ENCODE results near the gene RNF44. TPM values are rescaled to one million over a fixed set of nuclear protein-coding genes. Genes with fewer than 3 reads are reported as not detected.

RNF44 gene
- total and polyA plus RNA-seq, 4 donors = 3.2 to 6.4 (median 4.7) TPM

DNA sequence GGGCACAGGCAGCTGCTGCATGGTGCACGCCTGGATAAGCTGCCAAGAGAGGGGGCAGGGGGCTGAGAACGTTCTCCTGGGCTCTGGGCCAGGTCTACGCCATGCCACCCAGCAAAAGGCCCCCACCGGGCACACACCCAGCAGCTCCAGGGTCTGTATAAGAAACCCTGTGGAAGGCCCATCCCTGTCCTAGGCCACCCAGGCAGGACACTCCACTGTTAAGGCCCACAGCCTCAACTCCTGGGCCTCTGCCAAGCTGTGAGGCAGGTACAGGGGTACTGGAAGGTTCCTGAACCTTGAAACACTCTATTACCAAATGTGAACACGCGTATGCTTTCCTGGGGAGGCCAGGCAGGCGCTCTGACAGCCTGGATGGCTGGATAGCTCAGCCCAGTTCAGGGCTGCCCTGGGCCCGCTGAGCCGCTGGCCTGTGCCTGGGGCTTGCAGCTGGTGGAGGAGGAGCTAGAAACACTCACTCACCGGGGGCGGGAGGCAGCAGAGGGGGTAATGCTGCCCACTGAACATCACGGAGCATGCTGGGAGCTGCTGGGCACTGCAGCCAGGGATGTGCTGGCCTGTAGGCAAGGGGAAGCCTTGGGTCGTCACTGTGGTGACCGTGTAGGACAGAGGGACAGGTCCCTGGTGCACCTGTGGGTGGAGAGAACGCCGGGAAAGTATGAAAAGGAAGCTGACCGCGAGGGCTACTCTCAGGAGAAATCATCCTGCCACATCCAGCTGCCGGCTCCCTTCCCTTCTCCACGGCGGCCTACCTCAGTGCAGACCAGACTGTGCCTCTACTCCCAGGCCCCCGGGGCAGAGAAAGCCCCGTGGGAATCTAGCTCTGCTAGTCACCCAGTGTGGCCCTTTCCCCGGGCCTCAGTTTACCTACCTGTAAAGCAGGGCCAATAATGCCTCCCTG lies 6.0 kb downstream of the RNF44 start:
- no peak overlapping the region for H3K4me3 ChIP-seq (ENCODE audit: low read depth in 1 of 3, low read length in 3 of 3)
- 75% methylated on average over 24 of the region's 24 CpGs for WGBS
- H3K27ac ChIP-seq (ENCODE audit: low read depth in 1 of 2, low read length in 2 of 2) = no peak overlapping the region
- TF ChIP-seq CTCF (IDR thresholded peaks at IDR 0.05; ENCODE audit: low read depth, low read length, missing input control) (no peak), MAX (IDR thresholded peaks at IDR 0.05) (no peak), HNF4G (IDR thresholded peaks at IDR 0.05) (no peak), GABPA (IDR thresholded peaks at IDR 0.05 in 1 of 2, conservative IDR thresholded peaks at IDR 0.05 in 1 of 2) (no peak), RAD21 (IDR thresholded peaks at IDR 0.05) (no peak), FOXA2 (IDR thresholded peaks at IDR 0.05) (no peak), TAF1 (conservative IDR thresholded peaks at IDR 0.05) (no peak), EGR1 (IDR thresholded peaks at IDR 0.05; ENCODE audit: low read depth in 2 of 2) (no peak), SP1 (IDR thresholded peaks at IDR 0.05) (no peak), RXRA (IDR thresholded peaks at IDR 0.05) (no peak)
- H3K27me3 ChIP-seq (ENCODE audit: control insufficient read depth in 4 of 4, insufficient read depth in 4 of 4, low read length in 3 of 4) = no peaks in the 10 kb centered on the region
- no peaks in the 10 kb centered on the region for H3K9me3 ChIP-seq (ENCODE audit: control insufficient read depth in 4 of 4, low read length in 3 of 4)
- peaks cover 19 to 39% (median 36%) of the 10 kb centered on the region in 4 donors for H3K4me1 ChIP-seq (ENCODE audit: control insufficient read depth in 4 of 4, insufficient read depth in 4 of 4, low read length in 3 of 4)
- no peak overlapping the region for H3K9ac ChIP-seq (ENCODE audit: low read depth in 1 of 2, low read length in 2 of 2)
- H3K36me3 ChIP-seq (ENCODE audit: control insufficient read depth in 4 of 4, insufficient read depth in 3 of 4, low read depth in 1 of 4, low read length in 3 of 4) = peaks cover 0 to 42% (median 25%) of the 10 kb centered on the region in 4 donors
- DNase-seq (ENCODE audit: low spot score) = no peak

GRCh38 chr5:176530393-176530982 lies 6.7 kb downstream of the RNF44 start:
- no peak overlapping the region for H3K27ac ChIP-seq (ENCODE audit: low read depth in 1 of 2, low read length in 2 of 2)
- no peaks in the 10 kb centered on the region for H3K9me3 ChIP-seq (ENCODE audit: control insufficient read depth in 4 of 4, low read length in 3 of 4)
- H3K9ac ChIP-seq (ENCODE audit: low read depth in 1 of 2, low read length in 2 of 2) = no peak overlapping the region
- DNase-seq (ENCODE audit: low spot score) = no peak
- 82% methylated on average over 28 of the region's 28 CpGs for WGBS
- H3K4me3 ChIP-seq (ENCODE audit: low read depth in 1 of 3, low read length in 3 of 3) = no peak overlapping the region
- H3K27me3 ChIP-seq (ENCODE audit: control insufficient read depth in 4 of 4, insufficient read depth in 4 of 4, low read length in 3 of 4) = no peaks in the 10 kb centered on the region
- TF ChIP-seq TAF1 (conservative IDR thresholded peaks at IDR 0.05) (no peak), RAD21 (IDR thresholded peaks at IDR 0.05) (no peak), HNF4G (IDR thresholded peaks at IDR 0.05) (no peak), REST (IDR thresholded peaks at IDR 0.05) (no peak), YY1 (IDR thresholded peaks at IDR 0.05) (no peak), NR2F2 (IDR thresholded peaks at IDR 0.05) (no peak), EGR1 (IDR thresholded peaks at IDR 0.05; ENCODE audit: low read depth in 2 of 2) (no peak), ATF3 (IDR thresholded peaks at IDR 0.05) (no peak), GABPA (IDR thresholded peaks at IDR 0.05 in 1 of 2, conservative IDR thresholded peaks at IDR 0.05 in 1 of 2) (no peak), FOXA1 (IDR thresholded peaks at IDR 0.05) (no peak), MAX (IDR thresholded peaks at IDR 0.05) (no peak), FOXA2 (IDR thresholded peaks at IDR 0.05) (no peak), HNF4A (conservative IDR thresholded peaks at IDR 0.05) (no peak), CTCF (IDR thresholded peaks at IDR 0.05; ENCODE audit: low read depth, low read length, missing input control) (no peak), JUND (IDR thresholded peaks at IDR 0.05) (no peak)
- TF ChIP-seq, protein P1, sequence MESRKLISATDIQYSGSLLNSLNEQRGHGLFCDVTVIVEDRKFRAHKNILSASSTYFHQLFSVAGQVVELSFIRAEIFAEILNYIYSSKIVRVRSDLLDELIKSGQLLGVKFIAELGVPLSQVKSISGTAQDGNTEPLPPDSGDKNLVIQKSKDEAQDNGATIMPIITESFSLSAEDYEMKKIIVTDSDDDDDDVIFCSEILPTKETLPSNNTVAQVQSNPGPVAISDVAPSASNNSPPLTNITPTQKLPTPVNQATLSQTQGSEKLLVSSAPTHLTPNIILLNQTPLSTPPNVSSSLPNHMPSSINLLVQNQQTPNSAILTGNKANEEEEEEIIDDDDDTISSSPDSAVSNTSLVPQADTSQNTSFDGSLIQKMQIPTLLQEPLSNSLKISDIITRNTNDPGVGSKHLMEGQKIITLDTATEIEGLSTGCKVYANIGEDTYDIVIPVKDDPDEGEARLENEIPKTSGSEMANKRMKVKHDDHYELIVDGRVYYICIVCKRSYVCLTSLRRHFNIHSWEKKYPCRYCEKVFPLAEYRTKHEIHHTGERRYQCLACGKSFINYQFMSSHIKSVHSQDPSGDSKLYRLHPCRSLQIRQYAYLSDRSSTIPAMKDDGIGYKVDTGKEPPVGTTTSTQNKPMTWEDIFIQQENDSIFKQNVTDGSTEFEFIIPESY (IDR thresholded peaks at IDR 0.05) = no peak
- H3K36me3 ChIP-seq (ENCODE audit: control insufficient read depth in 4 of 4, insufficient read depth in 3 of 4, low read depth in 1 of 4, low read length in 3 of 4) = peaks cover 0 to 42% (median 25%) of the 10 kb centered on the region in 4 donors
- H3K4me1 ChIP-seq (ENCODE audit: control insufficient read depth in 4 of 4, insufficient read depth in 4 of 4, low read length in 3 of 4) = peaks cover 14 to 31% (median 29%) of the 10 kb centered on the region in 4 donors

Measured in liver (tissue), 9 donors.